ENCODE results near the gene KRT6A.

The KRT6A gene

DNA sequence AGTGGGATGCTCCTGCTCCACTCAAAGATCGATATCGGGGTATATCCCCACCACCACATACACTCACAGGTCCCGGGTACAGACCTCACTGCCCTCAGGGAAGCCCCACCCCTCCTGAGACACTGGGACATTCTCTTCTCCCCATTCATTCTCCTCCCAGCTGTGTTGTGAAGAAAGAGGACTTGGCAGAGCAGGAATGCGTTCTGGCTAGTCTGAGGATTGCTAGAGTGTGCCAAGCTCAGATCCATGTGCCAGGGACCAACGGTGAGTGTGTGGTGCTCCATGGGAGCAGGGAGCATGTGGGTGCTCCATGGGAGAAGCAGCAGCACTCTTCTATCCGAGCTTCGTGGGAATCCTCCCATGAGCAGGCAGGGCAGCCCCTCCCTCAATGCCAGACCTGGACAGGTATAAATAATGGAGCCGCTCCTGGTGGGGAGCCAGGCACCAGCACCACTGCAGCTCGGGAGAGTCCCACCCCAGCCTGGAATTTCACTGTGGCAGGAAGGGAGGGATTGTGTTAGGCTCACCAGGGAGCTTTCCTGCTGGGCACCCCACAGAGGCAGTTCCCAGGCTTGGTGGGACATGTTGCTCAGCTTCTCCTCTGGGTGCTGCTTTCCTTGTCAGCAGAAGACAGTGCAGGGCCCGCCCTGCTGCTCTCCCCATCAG is 29.4 kb upstream of the KRT6A start:
- CTCF ChIA-PET: interaction anchor here (0.6 to 5.3 kb wide), 8 partner anchors 12 to 497 kb away, joined by 3 to 38 read pairs (median 3); no protein-coding TSS in a partner anchor
- peak overlapping the region; percentile 100 for H3K27ac ChIP-seq
- TF ChIP-seq, protein P1, sequence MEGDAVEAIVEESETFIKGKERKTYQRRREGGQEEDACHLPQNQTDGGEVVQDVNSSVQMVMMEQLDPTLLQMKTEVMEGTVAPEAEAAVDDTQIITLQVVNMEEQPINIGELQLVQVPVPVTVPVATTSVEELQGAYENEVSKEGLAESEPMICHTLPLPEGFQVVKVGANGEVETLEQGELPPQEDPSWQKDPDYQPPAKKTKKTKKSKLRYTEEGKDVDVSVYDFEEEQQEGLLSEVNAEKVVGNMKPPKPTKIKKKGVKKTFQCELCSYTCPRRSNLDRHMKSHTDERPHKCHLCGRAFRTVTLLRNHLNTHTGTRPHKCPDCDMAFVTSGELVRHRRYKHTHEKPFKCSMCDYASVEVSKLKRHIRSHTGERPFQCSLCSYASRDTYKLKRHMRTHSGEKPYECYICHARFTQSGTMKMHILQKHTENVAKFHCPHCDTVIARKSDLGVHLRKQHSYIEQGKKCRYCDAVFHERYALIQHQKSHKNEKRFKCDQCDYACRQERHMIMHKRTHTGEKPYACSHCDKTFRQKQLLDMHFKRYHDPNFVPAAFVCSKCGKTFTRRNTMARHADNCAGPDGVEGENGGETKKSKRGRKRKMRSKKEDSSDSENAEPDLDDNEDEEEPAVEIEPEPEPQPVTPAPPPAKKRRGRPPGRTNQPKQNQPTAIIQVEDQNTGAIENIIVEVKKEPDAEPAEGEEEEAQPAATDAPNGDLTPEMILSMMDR (conservative IDR thresholded peaks at IDR 0.05; ENCODE audit: low read depth): no peak
- peak; percentile 63 for DNase-seq (ENCODE audit: low spot score)
- POLR2A ChIA-PET (ENCODE audit: low non-redundant PET): no interaction called here

DNA sequence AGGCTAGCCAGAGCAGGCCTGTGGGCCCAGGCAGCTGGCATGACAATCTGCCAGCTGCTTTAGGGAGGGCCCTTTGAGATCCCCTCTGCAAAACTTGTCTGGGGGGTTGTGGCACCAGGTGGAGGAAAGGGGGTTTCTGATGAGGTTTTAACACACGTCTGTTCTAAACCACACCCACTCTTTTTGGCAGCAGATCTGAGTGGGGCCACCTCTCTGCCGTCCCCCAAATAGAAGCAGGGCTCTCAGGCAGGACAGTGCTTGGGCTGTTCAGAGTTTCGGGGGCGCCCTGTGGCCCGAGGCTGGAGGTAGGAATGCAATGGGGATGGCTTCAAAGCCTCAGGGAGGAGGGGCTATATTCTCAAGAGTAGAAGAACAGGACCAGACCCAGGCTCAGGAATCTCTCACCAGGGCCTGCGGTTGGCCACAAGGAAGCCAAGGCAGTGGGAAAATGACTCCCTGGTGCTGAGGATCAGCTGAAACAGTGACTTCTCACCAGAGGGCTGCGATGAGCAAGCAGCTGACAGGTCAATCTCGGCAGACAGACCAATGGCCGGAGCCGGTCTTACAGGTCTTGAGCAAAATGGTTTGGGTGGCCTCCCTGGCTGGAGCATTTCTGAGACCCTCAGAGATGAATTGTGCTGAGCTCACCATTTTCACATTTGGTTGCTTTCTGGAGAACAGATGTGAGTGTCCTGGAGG is 28.7 kb upstream of the KRT6A start:
- TF ChIP-seq, protein P1 (conservative IDR thresholded peaks at IDR 0.05; ENCODE audit: low read depth): no peak
- H3K27ac ChIP-seq: peak overlapping the region; percentile 100
- POLR2A ChIA-PET (ENCODE audit: low non-redundant PET): interaction anchor here (0.7 kb wide), 1 partner anchor 79 kb away, joined by 4 read pairs; no protein-coding TSS in a partner anchor
- CTCF ChIA-PET: interaction anchor here (0.6 to 5.3 kb wide), 10 partner anchors 28 to 526 kb away, joined by 3 to 38 read pairs (median 4); no protein-coding TSS in a partner anchor
- DNase-seq (ENCODE audit: low spot score): peak; percentile 53

DNA sequence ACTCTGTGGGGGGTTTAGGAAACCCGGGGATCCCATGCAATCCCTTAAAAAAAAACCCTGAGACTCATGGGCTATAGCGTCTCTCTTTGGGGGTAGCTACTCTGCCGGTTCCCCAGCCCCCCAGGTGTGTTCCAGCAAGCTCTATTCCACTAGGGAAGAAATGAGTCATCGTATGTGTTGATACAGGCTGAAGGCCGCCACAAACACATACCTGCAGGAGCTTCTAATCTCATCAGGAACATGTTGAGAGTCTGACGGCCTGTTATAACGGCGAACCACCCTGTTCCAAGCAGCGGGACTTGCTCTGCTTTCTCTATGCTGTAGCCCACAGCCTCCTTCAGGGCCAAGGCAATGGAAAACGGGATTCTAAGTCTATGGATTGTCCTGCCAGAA is 28.1 kb upstream of the KRT6A start:
- TF ChIP-seq, protein P1 (conservative IDR thresholded peaks at IDR 0.05; ENCODE audit: low read depth): no peak
- peak; percentile 73 for DNase-seq (ENCODE audit: low spot score)
- POLR2A ChIA-PET (ENCODE audit: low non-redundant PET): interaction anchor here (0.6 to 1.1 kb wide), 3 partner anchors 28 to 78 kb away, joined by 4 to 8 read pairs (median 4); partner anchors contain the start of gene KRT6A
- CTCF ChIA-PET: interaction anchor here (0.7 to 5.3 kb wide), 6 partner anchors 141 to 527 kb away, joined by 3 to 38 read pairs (median 4); no protein-coding TSS in a partner anchor
- peak overlapping the region; percentile 100 for H3K27ac ChIP-seq

DNA sequence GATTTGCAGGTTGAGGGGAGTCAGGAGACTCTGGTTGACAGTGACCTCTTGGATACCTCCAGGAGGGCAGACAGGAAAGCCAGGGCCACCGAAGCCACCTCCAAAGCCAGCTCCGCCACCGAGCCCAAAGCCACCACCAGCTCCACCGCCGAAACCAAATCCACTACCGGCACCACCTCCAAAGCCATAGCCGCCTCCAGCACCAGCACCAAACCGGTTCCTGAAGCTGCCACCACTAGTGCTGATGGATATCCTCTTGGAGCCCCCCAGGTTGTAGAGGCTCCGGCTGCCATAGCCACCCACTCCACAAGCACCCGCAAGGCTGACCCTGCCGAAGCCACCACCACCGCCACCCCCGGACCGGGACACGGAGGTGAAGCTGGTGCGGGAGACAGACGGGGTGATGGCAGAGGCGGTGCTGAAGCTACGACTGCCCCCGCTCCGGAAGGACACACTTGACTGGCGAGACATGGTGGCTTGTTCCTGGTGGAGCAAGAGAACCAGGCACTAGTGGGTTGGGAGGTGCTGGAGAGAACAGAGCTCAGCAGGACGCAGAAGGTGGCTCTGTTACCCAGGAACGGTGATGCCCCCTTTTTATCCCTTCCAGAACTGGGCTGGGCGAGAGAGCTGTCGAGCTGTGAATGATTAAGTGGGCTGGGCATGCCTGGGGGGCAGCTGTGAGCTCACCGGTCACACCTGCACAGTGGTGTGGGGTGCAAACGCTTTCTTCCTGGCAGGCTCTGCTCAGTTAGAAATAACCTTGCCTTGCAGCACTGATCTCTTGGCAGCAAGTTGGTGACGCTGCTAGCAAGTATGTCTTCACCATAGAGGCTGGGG is 27.0 kb upstream of the KRT6A start, which contains the start of gene KRT5:
TSS of gene KRT5 (minus strand) at position 569 of the 837 bp plus-strand sequence. CDS start at position 471, 98 bp downstream.
- CTCF ChIA-PET: interaction anchor here (0.6 to 5.3 kb wide), 13 partner anchors 9 to 528 kb away, joined by 3 to 38 read pairs (median 4); partner anchors contain the start of gene KRT8
- TF ChIP-seq, protein P1 (conservative IDR thresholded peaks at IDR 0.05; ENCODE audit: low read depth): no peak
- POLR2A ChIA-PET (ENCODE audit: low non-redundant PET): interaction anchor here (0.5 to 1.4 kb wide), 9 partner anchors 19 to 372 kb away, joined by 3 to 10 read pairs (median 3); partner anchors contain the start of gene KRT75

DNA sequence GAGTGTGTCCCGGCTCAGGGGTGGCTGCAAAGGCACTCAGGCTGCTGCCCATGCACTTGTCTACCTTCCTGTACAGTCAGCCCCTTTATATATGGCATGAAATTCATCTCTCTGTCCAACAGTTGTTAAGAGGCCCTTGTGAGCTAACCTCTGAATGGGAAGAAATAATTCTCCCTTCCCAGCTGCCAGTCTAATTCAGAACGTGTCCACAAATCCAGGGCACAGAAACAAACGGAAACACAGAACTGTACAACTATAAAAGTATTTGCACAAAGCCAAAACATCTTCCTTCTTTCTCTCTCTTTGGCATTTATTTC is 26.3 kb upstream of the KRT6A start:
- TF ChIP-seq, protein P1 (conservative IDR thresholded peaks at IDR 0.05; ENCODE audit: low read depth): no peak
- no peak for DNase-seq (ENCODE audit: low spot score)
- POLR2A ChIA-PET (ENCODE audit: low non-redundant PET): interaction anchor here (1.4 kb wide), 1 partner anchor 372 kb away, joined by 10 read pairs; no protein-coding TSS in a partner anchor
- H3K27ac ChIP-seq: peak overlapping the region; percentile 100
- CTCF ChIA-PET: interaction anchor here (0.6 to 5.3 kb wide), 5 partner anchors 156 to 461 kb away, joined by 3 to 38 read pairs (median 5); no protein-coding TSS in a partner anchor

More for the DNA sequence above, 27.0 kb upstream of the KRT6A start, which contains the start of gene KRT5:
- DNase-seq (ENCODE audit: low spot score): peak; percentile 91
- H3K27ac ChIP-seq: peak within 1 kb of the TSS; percentile 100
